Mucosa of descending colon (tissue), 3 donors: ENCODE measurements around the gene IL4R. TPM values are rescaled to one million over a fixed set of nuclear protein-coding genes. Genes with fewer than 3 reads are reported as not detected.

Experiments used
- ATAC-seq: fragments of 200-7000 bp; cut with Tn5 transposase; one replicate; pipeline ENCODE4 v1.9.1; 2020; ENCODE audit warnings: mild to moderate bottlenecking, moderate library complexity
- DNase-seq, 3 donors: peaks; one replicate each; pipeline ENCODE4 v3.0.0-alpha.2; 2020
- H3K36me3 ChIP-seq: fragments of 200-600 bp; one replicate; pipeline ENCODE4 v1.8.0; 2021; ENCODE audit warnings: low read depth, mild to moderate bottlenecking
- H3K4me1 ChIP-seq: fragments of 200-600 bp; one replicate; pipeline ENCODE4 v1.8.0; 2021; ENCODE audit warnings: low read depth, mild to moderate bottlenecking
- H3K4me3 ChIP-seq: fragments of 200-600 bp; one replicate; pipeline ENCODE4 v1.8.0; 2021; ENCODE audit warnings: mild to moderate bottlenecking
- H3K9me3 ChIP-seq: fragments of 200-600 bp; one replicate; pipeline ENCODE4 v1.8.0; 2021; ENCODE audit warnings: mild to moderate bottlenecking
- CTCF ChIP-seq: fragments of 200-600 bp; IDR thresholded peaks from one replicate; pipeline ENCODE4 v1.8.0; 2022; ENCODE audit warnings: antibody characterized with exemption, mild to moderate bottlenecking
- intact Hi-C, 2 donors: fragments of 100-400 bp; cut with DNase I in 1 of 2; cut with micrococcal nuclease in 1 of 2; formaldehyde crosslinking; loops; one replicate each; pipeline versions ENCODE4 v1.11.0 to v1.11.1; 2022; cut with DNase I, micrococcal nuclease
- total RNA-seq, 3 donors: library from RNA; stranded (reverse); fragmentation: NEBNext Ultra II Directional in 2 of 3; extraction: Animal tissue kit (Norgen Biotek cat#: 25700) in 2 of 3; gene quantifications; one replicate each; pipeline versions ENCODE4 v1.2.1 to v1.2.4, GENCODE V29; 2021 to 2023
- donor health status: DM: no; HTN: no; CAD: no; lungs with moderate emphysema.
- donor health status: DM: no; HTN: no; CAD: no.
- donor health status: DM: no; HTN: yes; CAD: no.

Gene IL4R
- total RNA-seq, 3 donors from 2014 or later = 131 to 207 (median 164) TPM

GRCh38 chr16:27345201-27345600 lies 31.4 kb downstream of the IL4R start:
- DNase-seq = no peak
- ATAC-seq = no peak
- Histone ChIP-seq H3K4me3 (no peak overlapping the region), H3K36me3 (peaks cover 13% of the 10 kb centered on the region), H3K9me3 (no peaks in the 10 kb centered on the region), H3K4me1 (no peaks in the 10 kb centered on the region)
- intact Hi-C loops = no loop called here
- TF ChIP-seq CTCF = no peak

GRCh38 chr16:27346819-27347218 lies 33.0 kb downstream of the IL4R start:
- Histone ChIP-seq H3K4me1 (no peaks in the 10 kb centered on the region), H3K9me3 (no peaks in the 10 kb centered on the region), H3K4me3 (no peak overlapping the region), H3K36me3 (peaks cover 15% of the 10 kb centered on the region)
- no peak for DNase-seq
- no peak for TF ChIP-seq CTCF
- intact Hi-C loops = no loop called here
- peak; percentile 31 for ATAC-seq

- ATAC-seq (no peak), DNase-seq (no peak)
- intact Hi-C loops = no loop called here
- H3K9me3 ChIP-seq = no peaks in the 10 kb centered on the region
- H3K36me3 ChIP-seq = peaks cover 10% of the 10 kb centered on the region
- no peak overlapping the region for H3K4me3 ChIP-seq
- H3K4me1 ChIP-seq = no peaks in the 10 kb centered on the region
- TF ChIP-seq CTCF = no peak
Measured at GRCh38 chr16:27347930-27348685, 34.3 kb downstream of the IL4R start.

GRCh38 chr16:27349276-27349675 lies 35.5 kb downstream of the IL4R start:
- no peak for ATAC-seq
- TF ChIP-seq CTCF = no peak
- intact Hi-C loops = no loop called here
- Histone ChIP-seq H3K4me3 (no peak overlapping the region), H3K4me1 (no peaks in the 10 kb centered on the region), H3K9me3 (no peaks in the 10 kb centered on the region), H3K36me3 (peaks cover 10% of the 10 kb centered on the region)
- no peak for DNase-seq

- Histone ChIP-seq H3K4me1 (no peaks in the 10 kb centered on the region), H3K36me3 (peaks cover 10% of the 10 kb centered on the region), H3K4me3 (no peak overlapping the region), H3K9me3 (no peaks in the 10 kb centered on the region)
- ATAC-seq (no peak), DNase-seq (no peak)
- TF ChIP-seq CTCF = no peak
- intact Hi-C loops = no loop called here
Measured at GRCh38 chr16:27350006-27350405, 36.2 kb downstream of the IL4R start.

GRCh38 chr16:27351989-27352388 lies 38.2 kb downstream of the IL4R start:
- H3K4me3 ChIP-seq = no peak overlapping the region
- intact Hi-C loops = no loop called here
- H3K9me3 ChIP-seq = no peaks in the 10 kb centered on the region
- DNase-seq (no peak), ATAC-seq (no peak)
- no peaks in the 10 kb centered on the region for H3K4me1 ChIP-seq
- TF ChIP-seq CTCF = no peak
- peaks cover 6% of the 10 kb centered on the region for H3K36me3 ChIP-seq
